HG03558 (cell line): Measurements from ENCODE around the gene ADAMTS2.

Source experiments
- ATAC-seq: cut with Tn5 transposase; IDR thresholded peaks from one replicate; pipeline ENCODE4 v1.9.1; 2021; ENCODE audit warnings: moderate number of reproducible peaks; ENCODE audit not compliant: unreplicated experiment; ENCODE audit errors: extremely low read depth

ADAMTS2 gene

DNA sequence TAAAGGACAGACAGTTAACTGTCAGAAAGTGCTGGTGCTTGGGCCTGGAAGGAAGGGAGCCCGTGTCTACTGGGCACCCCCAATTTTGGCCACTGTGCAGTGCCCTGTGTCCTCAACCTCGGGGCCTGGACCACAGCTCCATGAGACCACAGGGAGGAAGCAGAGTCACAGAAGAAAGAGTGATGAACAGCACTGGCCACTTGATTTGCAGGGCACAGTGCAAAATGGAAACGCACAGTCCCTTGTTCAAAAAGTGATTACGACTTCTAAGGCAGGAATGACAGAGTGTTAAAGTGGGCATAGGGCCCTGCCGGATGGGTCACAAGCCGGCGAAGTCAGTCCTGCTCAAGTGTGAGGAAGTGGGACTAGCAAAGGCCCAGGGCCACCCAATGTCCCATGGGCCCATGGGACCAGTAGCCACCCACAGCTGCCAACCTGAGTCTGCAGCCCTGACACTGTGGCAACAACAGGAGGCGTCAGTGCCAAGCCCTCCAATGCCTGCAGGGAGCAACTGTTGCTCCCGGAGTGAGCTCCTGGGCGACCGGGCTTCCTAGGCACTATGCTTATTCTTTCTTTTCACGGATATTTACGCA is 85.4 kb downstream of the ADAMTS2 start:
- no peak for ATAC-seq

DNA sequence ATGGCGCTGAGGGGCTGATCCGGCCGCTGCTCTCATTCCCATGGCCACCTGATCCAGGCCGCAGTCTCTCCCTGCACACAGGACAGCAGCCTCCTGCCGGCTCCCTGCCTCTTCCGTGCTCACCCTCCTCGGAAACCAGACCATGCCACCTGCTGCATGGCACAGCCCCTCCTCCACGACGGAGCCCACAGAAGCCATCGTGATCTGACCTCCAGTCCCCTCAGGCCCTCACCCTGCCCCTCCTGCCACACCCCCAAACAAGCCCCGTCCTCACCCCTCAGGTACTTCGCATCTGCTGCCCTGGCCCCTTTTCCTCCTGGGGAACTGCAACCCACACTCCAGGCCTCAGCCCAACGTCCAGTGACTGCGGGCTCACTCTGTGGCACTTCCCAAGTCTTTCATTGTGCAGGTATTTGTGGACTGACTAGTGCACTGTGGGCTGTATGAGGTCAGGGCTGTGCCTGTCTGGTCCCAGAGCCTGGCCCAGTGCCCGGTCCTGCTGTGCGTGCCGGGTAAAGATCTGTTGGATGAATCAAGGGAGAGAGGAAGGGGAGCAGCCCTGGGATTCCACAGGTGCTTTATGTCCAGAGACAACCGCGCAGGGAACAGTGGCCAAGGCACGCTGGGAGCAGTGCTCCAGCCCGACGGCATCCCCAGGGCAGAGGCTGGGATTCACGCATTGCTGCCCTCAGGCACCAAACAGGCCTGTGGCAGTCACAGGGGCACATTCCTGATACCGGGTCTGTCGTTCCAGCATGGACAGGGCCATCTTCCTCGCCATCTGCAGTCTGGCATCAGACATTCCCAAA is 86.1 kb downstream of the ADAMTS2 start:
- no peak for ATAC-seq

DNA sequence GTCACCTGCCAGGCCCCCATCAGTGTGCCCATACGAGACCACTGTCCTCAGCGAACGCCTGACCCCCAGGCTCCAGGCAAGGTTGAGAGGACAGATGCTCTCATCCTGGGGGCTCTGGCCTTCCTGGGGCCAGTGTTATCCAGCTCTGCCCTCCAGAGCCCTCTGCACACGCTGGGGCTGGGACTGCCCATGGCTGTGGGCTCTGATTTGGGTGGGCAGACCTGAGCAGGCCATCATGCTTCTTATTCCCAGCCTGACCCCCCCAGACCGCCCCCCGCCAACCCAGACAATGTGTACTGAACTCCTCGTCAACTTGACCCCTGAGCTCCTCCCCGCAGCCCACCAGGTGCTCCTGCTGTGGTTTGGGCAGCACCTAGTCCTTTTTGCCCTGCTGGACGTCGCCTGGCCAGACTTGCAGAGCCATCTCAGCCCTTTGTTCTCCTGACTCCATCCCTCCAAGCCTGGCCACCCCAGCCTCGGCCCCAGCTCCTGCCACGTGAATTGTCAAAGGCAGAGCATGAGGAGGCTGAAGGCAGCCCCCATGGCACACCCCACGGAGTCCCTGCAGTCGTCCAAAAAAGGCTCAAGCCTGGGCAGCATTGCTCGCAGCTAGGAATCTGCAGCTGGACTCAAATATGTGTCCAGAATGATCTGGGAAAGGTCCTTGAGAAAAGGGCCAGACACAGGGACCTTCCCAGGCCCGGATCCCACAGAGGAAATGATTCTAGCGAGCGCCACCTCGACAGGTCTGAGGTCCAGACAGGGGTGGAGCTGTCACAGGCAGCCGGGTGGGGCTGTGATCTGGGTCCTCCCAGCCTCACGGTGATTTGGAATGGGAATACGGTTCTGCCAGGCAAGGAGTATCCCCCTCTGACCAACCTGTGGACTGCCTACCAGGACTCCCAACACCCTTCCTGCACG is 87.0 kb downstream of the ADAMTS2 start:
- no peak for ATAC-seq

DNA sequence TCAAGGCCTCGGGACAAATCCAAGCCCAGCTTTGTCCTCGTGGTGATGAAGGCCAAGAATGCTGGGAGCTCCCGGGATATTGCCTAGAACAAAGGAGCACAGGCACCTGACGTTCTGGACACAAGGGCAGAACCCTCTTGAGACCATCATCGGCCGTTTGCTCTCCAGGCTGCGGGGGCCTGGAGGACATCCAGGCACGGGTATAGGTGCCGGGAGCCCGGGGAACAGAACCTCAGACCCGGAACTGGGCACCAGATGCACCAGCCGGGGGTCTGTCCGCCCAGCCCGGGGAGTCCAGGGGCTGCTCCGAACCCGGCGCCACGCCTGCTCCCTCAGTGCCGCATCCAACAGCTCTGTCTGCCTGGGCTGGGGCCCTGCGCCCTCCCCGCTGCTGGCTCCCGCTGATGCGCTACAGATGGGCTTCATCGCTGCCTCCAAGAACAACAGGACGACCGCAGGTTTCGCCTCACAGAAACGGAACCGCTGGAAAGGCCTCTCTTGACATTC is 88.0 kb downstream of the ADAMTS2 start:
- no peak for ATAC-seq

DNA sequence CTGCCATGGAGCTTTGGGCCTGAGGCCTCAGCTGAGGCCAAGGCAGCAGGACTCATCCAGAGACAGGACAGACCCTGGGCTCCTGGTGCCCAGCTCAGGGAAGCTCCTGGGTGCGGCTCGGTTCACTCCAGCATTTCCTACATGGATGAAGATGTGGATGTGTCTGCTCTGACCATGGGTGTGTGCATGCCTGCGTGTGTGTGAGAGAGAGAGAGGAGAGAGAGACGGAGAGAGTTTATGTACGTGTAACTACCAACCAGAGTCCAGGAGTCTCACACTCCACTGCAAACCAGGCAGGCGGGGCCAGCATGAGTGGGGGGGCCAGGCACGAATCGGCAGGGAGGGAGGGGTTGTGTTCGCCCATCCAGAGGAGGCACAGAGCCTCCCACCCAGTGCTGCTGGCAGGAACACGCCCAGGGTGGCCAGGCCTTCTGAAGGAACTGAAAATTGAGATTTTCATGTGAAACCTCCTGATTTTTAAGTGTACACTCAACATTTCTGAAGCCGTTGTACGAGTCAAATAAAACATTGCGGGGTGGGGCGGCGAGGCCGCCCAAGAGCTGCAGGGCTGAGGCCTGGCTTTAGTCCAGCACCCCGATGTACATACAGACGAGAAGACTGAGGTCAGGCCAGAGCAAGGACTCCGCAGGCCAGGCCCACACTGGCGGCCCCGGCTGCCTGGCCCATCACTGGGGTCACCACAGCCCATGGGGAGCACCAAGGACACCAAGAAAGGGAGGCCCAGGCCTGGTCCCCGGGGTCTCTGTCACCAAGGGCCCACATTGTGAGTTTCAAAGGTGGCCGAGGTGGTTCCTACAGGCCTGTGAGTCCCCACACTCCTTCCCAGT is 88.7 kb downstream of the ADAMTS2 start:
- ATAC-seq, result no peak

GRCh38 chr5:179255527-179256327 is 89.5 kb downstream of the ADAMTS2 start:
- ATAC-seq, result no peak

DNA sequence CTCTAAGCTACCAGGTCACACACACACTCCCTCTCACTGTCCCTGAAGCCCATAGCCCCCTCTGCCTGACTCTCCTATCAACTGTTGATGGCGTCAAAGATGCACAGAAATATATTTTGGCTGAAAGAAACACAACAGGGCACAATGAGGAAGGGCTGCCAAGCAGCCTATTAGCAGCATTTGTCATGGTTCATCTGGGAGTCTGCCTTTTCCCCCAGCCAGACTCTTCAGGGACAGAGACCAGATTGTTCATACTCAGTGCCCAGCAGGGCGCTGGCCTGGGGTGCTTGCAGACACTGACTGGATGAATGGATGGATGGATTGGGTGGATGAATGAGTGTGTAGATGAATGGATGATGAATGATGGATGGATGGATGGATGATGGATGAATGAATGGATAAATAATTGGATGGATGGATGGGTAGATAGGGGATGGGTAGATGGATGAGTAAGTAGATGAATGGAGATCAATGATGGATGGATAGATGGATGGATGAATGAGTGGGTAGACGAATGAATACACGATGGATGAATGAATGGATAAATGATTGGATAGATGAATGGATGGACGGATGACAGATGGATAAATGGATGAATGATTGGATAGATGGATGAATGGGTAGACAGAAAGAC is 90.5 kb downstream of the ADAMTS2 start:
- no peak for ATAC-seq

GRCh38 chr5:179253730-179254129 is 91.5 kb downstream of the ADAMTS2 start:
- no peak for ATAC-seq

DNA sequence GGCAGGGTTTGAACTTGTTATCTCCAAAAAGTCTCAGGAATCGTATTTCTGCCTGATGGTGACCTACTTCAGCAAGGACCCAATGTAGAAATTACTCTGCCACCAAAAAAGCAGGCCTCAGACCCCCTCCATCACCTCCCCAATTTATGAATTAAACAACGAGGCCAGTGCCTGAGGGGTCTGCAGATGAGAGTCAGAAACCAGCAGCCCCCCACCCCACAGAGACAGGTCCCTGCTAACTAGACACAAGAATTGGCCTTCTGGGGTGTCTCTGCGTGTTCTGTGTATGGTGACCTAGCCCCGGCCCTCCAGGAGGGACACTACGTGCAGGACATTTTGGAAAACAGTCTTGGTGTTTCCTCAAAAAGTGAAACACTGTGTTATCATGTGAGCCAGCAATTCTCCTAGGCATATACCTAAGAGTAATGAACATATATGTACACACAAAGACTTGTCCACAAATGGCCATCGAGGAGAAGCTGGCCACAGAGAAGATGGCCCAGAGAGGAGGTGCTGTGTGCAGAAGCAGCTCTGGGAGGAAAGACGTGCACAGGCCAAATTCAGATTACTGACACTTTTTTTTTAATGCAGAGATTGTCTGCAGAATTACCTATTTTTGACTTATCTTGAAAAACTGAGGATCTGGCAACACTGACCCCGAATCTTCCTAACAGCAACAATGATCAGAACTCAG is 93.8 kb downstream of the ADAMTS2 start:
- no peak for ATAC-seq

DNA sequence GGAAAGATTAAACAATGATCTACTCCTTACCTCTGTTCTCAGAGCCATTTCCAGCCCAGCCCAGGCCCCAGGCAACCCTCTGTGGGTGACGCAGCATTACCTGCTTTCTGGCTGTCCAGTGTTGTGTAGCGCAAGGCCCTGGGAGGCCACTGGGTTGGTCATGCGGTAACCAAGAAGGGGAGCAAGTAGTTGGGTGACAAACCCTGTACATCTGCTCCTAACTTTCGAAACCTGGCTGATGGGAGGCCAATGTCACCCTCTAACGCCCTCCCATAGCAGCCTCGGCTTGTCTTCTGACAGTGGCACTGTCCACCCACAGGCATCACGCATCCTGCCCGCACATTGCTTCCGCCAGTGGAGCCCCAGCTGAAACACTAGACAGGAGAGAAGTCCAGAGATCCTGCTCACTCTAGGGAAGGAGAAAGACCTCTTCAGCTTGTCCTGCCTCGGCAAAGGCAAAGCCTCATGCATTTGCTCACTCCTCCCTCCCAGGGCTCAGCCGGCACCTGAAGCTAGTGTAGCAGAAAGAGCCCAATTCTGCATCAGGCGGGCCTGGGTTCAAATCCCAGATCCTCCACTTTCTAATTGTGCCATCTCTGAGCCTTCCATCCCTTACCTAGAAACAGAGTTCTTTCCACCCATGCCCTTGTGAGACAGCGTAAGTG is 94.6 kb downstream of the ADAMTS2 start:
- ATAC-seq, result no peak

DNA sequence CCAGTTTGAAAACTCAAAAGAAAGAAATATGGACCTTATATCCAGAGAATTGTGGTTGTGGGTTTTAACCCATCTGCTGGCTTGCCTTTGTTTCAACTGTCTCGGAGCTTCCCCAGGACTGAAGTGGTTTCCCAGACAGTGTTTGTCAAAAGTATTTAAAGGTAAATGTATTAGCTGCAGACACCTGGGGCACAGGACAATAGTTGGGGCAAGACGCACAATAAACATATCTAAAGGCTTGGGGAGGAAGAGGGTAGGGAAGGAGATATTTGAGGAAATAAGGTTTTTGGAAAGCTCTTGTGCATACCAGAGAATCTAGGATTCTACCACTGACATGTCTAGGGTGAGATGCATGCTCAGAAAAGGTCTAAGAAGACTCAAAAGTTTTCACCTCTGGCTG is 99.0 kb downstream of the ADAMTS2 start:
- no peak for ATAC-seq

DNA sequence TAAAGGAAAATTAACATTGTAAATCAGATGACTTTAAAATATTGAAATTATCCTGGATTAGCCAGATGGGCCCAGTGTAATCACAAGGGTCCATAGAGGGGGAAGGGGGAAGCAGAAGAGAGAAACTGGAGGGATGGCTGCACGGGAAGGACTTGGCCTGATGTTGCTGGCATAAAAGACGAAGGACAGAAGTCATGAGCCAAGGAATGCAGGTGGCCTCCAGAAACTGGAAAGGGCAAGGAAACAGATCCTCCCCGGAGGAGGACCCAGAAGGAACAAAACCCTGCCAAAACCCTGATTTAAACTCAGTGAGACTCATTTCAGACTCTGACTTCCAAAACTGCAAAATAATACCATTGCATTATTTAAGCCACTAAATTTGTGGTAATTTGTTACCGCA is 100.2 kb downstream of the ADAMTS2 start:
- no peak for ATAC-seq

DNA sequence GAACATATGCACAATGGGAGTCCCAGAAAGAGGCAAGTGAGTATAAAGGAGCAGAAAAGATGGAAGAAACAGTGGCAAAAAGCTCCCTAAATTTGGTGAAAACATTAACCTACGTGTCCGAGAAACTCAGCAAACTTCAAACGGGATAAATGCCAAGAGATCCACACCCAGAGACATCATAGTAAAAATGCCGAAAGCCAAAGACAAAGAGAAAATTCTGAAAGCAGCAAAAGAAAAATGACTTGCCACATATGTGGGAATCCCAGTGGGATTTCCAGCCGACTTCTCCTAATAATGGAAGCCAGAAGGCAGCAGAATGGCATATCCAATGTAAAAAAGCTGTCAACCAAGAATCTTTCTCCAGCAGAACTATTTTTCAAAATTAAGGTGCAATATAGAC is 101.2 kb downstream of the ADAMTS2 start:
- no peak for ATAC-seq

DNA sequence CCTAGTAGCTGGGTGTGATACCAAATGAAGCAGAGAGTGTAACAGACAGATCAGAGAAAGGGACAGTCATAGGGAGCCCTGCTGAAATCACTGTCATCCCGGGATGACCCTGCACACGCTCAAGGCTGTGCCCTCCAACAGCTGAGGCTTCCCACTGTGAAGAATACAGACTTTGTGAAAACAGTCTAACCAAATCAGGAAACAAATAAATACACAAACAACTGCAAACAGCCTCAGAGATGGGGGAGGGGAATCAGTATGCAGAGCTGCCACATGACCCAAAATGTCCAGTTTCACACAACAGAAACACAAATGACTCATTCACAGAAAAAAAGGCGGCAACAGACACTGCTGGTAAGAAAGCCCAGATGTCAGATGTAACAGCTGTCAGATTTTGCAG is 101.9 kb downstream of the ADAMTS2 start:
- no peak for ATAC-seq

GRCh38 chr5:179242676-179243075 is 102.6 kb downstream of the ADAMTS2 start:
- no peak for ATAC-seq

- ATAC-seq, result no peak
Measured at GRCh38 chr5:179241764-179242370, 103.4 kb downstream of the ADAMTS2 start.

DNA sequence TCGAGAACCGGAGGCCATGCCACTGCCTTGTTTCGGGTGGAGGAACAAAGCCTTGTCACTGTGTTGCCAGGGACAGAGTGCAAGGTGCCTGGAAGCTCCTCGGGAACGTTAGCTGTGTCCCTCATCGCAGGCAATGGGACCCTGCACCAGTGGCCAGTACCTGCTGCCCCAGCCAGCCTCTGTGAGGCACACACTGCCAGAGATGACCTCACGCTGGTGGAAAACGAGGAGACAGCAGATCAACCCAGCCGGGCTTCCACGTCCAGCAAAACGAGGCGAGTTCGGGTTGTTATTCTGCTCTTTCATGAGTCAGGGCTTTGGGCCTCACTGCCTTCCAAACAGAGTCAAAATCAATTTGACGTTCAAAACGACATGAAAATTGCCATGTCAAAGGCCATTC is 104.1 kb downstream of the ADAMTS2 start:
- ATAC-seq, result no peak
